Activated gamma-delta T cell treated with Interleukin-2 at 50 U/mL for 16 hours (primary cell): ENCODE data around the gene MARCHF3.
"Not testable (repeated sequence)": the region's sequence is repeated elsewhere in the genome, so short reads cannot be mapped to it uniquely, and the experiment has no call there.

Experiments used
- DNase-seq: peaks from one replicate; pipeline ENCODE4 v3.0.0-alpha.2; 2020

The MARCHF3 gene

DNA sequence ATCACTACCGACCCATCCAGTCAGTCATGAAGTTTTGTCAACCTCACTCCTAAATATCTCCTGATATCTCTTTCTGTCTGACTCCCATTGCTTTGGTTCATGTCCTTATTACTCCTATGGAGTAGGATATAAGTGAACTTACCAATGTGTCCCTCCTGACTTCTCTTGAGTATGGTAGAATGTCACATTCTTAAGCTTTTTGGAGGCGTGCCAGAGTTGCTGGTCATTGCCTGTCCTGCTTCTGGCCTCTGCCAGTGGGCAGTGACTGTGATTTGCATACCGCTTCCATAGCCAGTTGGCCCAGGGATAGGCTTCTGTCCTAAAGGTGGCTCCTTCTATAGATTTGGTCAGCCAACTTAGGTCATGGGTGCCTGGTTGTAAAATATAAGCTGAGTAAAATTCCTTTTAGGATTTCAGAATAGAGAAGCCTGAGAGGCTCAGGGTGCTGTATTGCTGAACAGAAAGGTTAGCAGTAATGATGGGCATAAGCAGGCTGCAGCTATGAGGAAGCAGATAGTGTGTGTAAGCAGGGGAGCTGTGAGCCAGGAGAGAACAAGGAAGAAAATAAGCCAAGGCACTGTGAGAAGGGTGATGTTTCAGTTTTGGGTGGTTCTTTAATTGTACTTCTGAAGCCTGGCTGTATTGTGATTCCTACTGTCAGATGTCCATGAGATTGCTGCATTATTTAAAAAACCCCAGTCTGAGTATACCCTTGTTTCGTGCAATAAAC lies 16.1 kb upstream of the MARCHF3 start:
- no peak for DNase-seq

GRCh38 chr5:127042593-127042992 lies 12.2 kb upstream of the MARCHF3 start:
- DNase-seq = no peak

DNA sequence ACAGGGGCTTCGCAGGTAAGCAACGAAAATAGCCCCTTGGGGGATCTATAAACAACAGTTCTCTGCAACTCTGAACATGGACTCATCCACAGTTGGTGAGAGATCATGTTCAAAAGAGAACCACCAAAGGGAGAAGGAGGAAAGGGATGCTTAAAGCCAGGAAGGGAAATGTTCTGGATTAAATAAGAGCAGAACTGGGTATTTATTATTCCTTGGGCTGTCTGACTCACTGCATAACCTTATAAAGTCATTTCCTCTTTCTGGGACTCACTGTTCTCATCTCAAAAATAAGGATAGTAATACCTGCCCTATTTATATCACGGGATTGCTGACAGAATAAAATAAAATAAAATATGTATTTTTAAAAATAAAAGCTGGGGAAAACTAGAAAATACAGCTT lies 11.2 kb upstream of the MARCHF3 start:
- DNase-seq = no peak

DNA sequence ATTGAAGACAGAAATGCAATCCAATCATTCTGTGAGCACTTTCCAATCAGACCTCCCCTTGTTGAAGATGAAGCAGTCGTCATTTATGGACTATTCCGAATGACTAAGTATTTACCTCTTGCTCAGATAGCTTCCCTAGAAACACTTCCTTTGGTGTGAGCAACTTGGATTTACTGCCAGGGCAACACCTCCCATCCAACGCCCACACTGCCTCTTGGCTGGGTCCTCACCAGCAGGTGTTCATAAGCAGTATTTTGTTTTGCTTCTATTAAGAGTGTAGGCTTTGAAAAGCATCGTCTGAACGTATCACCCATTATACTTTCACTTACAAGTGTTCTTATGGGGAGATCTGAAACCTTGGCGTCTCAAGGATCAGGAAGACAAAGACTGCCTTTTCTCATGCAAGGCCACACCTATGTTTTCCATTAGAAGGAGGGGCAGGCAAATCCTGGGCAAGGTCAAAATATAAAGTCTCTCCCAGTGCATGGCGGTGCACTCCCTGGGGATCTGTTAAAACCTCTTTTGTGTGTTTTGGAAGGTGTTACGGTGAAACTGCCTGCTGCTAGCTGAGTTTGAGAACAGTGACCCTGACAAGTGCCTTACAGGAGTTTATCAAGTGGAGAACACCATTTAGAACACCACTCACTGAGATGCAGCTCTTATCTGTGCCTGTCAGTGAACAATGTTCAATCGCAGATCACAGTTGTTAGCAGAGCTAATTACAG lies 10.6 kb upstream of the MARCHF3 start:
- no peak for DNase-seq

GRCh38 chr5:127038550-127038949 lies 8.2 kb upstream of the MARCHF3 start:
- DNase-seq = no peak

DNA sequence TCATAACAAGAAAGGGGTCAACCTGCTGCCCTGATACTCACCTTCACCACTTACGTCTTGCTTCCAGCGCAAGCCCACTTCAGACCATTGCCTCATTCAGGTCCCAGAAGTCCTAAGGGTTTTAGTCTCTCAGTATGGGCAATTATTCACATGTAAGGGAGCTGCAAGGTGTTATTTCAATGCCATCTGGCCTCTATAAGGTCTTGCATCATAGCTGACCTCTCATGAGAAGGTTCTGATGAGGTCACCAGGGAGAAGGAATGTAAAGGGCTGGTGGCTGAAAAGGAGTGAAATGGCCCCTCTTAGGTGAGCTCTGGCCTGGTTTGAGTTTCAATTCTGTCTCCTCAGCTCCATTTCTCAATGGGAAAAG lies 1.5 kb upstream of the MARCHF3 start:
- no peak for DNase-seq

DNA sequence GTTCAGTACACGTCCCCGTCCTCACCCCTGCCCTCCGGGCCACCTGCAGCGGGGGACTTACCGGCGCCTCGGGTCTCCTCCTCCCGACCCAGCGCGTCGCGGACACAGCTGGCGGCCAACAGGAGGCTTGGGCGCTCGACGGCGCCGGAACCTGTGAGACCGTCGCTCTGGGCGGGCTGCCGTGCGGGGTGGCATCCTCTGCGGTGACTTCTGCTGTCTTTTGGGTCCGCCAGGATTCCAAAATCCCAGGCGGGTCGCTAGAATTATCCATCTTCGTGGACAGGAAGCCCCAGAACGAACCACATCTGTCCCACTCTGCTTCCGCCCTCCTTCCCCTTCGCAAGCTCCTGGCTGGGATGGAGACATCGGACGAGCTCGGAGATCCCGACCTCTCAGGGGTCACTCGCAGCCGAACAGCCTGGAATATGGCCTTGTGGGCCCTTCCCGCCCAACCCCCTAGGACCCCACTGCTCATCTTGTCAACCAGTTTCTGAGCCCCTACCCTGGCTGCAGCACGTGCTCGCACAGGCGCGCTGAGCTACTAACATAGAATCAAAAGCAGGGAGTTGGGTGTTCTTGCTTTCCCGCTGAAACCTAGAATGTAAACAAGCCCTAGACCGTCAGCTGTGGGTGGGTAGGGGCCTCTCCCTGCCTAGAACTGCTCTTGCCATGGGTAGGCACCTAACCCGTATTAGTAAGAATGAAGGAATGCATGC lies 947 bp upstream of the MARCHF3 start:
- DNase-seq = peak; percentile 4

DNA sequence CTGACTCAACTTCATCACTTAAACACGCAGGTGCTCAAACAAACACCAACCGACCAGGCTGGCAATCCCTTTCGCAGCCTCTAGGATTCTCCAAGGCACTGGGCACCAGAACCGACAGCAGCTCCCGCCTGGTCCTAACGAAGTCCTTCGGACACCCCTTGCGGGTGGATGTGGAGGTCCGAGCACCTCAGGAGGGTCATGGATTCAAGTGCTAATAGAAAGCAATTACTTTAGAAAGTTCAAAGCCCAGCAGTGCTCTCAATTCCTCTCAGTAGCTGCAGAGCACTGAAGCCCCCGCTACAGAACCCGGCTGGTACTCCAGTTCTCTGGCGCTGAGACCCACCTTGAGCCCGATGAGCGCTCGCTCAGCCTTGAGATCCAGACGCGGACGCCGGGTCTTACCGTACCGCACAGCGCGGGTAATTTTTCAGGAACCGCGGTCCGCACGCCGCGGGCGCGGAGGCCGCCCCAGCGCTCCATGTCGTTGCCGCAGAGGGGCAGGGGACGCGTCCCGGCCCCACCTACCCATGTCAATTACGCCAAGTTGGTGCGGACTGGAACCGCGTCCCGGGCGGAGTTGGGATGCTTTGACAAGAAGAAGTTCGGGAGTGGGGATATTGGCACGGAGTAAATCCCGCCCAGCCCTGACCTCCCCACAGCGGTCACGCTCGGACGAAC lies 638 bp downstream of the MARCHF3 start:
- peak; percentile 25 for DNase-seq

GRCh38 chr5:127028822-127029457 lies 1.4 kb downstream of the MARCHF3 start:
- no peak for DNase-seq

- no peak for DNase-seq
Measured at GRCh38 chr5:127027539-127027938, 2.8 kb downstream of the MARCHF3 start.

DNA sequence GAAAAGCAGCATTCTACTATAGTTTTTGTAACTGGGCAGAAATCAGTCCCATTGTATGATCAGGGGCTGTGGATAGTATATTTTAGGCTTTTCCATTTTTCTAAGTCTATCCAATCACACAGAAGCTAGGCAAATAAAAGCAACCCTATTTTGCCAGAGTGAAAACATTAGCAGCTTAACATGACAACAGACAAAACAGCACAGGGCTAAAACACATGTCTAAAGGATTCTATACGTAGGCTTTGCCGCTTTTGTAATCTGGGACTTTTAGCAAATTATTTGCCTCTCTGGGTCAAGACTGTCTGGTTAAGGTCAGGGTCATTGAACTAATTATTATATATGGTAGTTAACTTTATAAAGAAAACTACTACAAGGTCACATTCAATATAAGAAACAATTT lies 4.2 kb downstream of the MARCHF3 start:
- DNase-seq = no peak

DNA sequence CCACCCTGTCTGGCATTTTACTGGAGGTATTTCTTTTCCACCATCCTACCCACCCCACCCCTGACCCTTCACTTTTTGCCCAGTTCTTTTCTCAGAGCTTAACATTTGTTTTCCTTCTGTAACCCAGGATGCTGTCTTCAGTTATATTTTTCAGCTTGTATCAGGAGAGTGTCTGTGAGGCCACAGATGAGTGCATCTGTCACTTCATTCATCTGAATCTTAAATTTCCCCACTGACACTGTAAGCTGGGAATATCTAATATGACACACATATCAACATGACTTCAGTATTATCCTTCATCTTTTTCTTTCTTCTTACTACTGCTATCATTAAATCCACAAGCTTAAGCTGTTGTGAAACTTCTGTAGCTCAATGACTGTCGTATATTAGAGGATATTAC lies 4.9 kb downstream of the MARCHF3 start:
- no peak for DNase-seq

GRCh38 chr5:127024821-127025220 lies 5.5 kb downstream of the MARCHF3 start:
- no peak for DNase-seq

GRCh38 chr5:127023552-127024191 lies 6.7 kb downstream of the MARCHF3 start:
- not testable (repeated sequence) for DNase-seq

GRCh38 chr5:127022846-127023245 lies 7.5 kb downstream of the MARCHF3 start:
- no peak for DNase-seq

- no peak for DNase-seq
Measured at GRCh38 chr5:127019928-127020327, 10.4 kb downstream of the MARCHF3 start.

DNA sequence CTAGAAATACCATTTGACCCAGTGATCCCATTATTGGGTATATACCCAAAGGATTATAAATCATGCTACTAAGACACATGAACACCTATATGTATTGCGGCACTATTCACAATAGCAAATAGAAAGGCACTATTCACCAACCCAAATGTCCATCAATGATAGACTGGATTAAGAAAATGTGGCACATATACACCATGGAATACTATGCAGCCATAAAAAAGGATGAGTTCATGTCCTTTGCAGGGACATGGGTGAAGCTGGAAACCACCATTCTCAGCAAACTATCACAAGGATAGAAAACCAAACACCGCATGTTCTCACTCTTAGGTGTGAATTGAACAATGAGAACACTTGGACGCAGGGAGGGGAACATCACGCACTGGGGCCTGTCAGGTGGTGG lies 13.6 kb downstream of the MARCHF3 start:
- DNase-seq = not testable (repeated sequence)

DNA sequence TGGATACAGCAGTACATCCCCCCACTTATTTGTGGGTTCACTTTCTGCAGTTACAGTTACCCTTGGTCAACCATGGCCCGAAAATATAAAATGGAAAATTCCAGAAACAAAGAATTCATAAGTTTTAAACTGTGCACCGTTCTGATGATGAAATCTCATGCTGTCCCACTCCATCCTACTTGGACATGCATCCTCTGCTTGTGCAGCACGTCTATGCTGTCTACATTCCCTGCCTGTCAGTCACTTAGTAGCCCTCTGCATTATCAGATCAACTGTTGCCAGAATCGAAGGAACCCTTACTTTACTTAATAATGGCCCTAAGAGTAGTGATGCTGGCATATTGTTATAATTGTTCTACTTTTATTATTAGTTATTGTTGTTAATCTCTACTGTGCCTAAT lies 14.6 kb downstream of the MARCHF3 start:
- DNase-seq = no peak

GRCh38 chr5:127014573-127014972 lies 15.8 kb downstream of the MARCHF3 start:
- DNase-seq = no peak

GRCh38 chr5:127013407-127013806 lies 17.0 kb downstream of the MARCHF3 start:
- no peak for DNase-seq

DNA sequence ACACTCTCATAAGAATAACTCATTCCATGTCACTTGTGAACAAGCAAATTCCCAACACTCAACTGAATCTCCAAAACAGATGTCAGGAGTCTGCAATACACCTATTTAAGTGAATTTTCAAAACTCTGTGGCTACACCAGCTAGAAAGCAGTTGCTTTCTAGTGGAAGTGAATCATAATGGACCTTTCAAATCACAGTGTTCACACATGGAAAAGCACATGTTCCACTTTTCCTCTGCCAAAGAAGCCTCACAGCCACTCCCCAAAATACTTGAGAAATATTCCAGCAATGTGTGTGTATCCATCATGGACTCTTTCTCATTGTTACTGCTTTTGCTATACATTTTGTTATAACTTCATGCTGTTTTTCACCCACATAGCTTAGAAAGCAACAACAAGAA lies 17.4 kb downstream of the MARCHF3 start:
- DNase-seq = no peak

DNA sequence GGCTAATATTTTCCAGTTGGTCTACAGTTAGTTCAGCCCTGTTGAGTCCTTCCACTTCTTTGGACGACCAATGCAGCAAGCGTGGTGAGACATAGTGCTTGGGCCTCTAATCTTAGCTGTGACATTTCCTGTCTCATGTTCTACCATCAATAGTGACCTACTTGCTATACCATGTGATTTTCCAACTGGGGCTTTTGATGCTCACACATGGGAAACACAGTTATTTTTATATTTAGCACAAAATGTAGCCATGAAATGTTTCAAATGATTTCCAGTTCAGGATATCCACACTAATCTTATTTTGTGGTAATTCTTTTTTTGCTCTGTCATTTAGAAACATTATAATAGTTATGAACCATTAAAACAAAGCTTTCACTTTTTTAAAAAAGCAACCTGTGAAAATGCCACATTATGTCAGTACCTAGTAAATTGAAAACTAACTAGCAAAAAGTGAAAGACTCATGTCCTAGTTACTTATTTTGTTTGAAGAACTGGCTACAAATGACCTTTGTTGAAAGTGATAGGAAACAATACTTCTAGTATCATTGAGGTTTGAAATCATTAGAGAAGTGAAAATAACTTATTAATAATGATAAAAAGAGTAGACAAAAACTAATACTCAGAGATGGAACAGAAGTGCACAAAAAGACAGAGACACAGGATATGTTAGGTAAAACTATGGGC lies 18.3 kb downstream of the MARCHF3 start:
- DNase-seq = no peak
